ENCODE data around the gene DIP2C.
"Not testable (repeated sequence)": the region's sequence is repeated elsewhere in the genome, so short reads cannot be mapped to it uniquely, and the experiment has no call there.

DIP2C gene

GRCh38 chr10:306007-306674 lies 383.3 kb downstream of the DIP2C start:
- DNase-seq (ENCODE audit: low read depth): no peak

GRCh38 chr10:305034-305433 lies 384.4 kb downstream of the DIP2C start:
- DNase-seq (ENCODE audit: low read depth): no peak

GRCh38 chr10:301536-301935 lies 387.9 kb downstream of the DIP2C start:
- no peak for DNase-seq (ENCODE audit: low read depth)

GRCh38 chr10:300580-300979 lies 388.9 kb downstream of the DIP2C start:
- DNase-seq (ENCODE audit: low read depth): not testable (repeated sequence)

- no peak for DNase-seq (ENCODE audit: low read depth)
Observed at GRCh38 chr10:299969-300368, 389.5 kb downstream of the DIP2C start.

- no peak for DNase-seq (ENCODE audit: low read depth)
Observed at GRCh38 chr10:299512-299911, 390.0 kb downstream of the DIP2C start.

GRCh38 chr10:298033-298432 lies 391.4 kb downstream of the DIP2C start:
- DNase-seq (ENCODE audit: low read depth): no peak

GRCh38 chr10:297567-297966 lies 391.9 kb downstream of the DIP2C start:
- DNase-seq (ENCODE audit: low read depth): no peak

- DNase-seq (ENCODE audit: low read depth): no peak
Observed at GRCh38 chr10:293636-294035, 395.8 kb downstream of the DIP2C start.

- DNase-seq (ENCODE audit: low read depth): no peak
Observed at GRCh38 chr10:290026-290725, 399.3 kb downstream of the DIP2C start.

- no peak for DNase-seq (ENCODE audit: low read depth)
Observed at GRCh38 chr10:289581-289980, 399.9 kb downstream of the DIP2C start.

GRCh38 chr10:288316-289200 lies 400.9 kb downstream of the DIP2C start:
- DNase-seq (ENCODE audit: low read depth): no peak

- no peak for DNase-seq (ENCODE audit: low read depth)
Observed at GRCh38 chr10:287814-288213, 401.7 kb downstream of the DIP2C start.

GRCh38 chr10:287026-287709 lies 402.3 kb downstream of the DIP2C start:
- DNase-seq (ENCODE audit: low read depth): no peak

- DNase-seq (ENCODE audit: low read depth): no peak
Observed at GRCh38 chr10:285216-285615, 404.3 kb downstream of the DIP2C start.

- no peak for DNase-seq (ENCODE audit: low read depth)
Observed at GRCh38 chr10:283916-284356, 405.5 kb downstream of the DIP2C start.

- DNase-seq (ENCODE audit: low read depth): no peak
Observed at GRCh38 chr10:283140-283479, 406.4 kb downstream of the DIP2C start.

GRCh38 chr10:282294-283139 lies 407.0 kb downstream of the DIP2C start:
- no peak for DNase-seq (ENCODE audit: low read depth)

- no peak for DNase-seq (ENCODE audit: low read depth)
Observed at GRCh38 chr10:279655-280054, 409.8 kb downstream of the DIP2C start.

- no peak for DNase-seq (ENCODE audit: low read depth)
Observed at GRCh38 chr10:279232-279631, 410.2 kb downstream of the DIP2C start.

GRCh38 chr10:278707-279106 lies 410.8 kb downstream of the DIP2C start:
- no peak for DNase-seq (ENCODE audit: low read depth)

Data from HS-27A (cell line).